MM.1S (cell line): Measurements from ENCODE around the gene SNX27.

Experiments used
- DNase-seq: peaks from one replicate; pipeline ENCODE4 v3.0.0-alpha.2; 2015
- H2AFZ ChIP-seq: fragments of 300-600 bp; sonication (generic); 2 replicates; pipeline ENCODE4 v1.6.0; 2016; ENCODE audit warnings: antibody characterized with exemption, low read length
- H3F3A ChIP-seq: fragments of 300-600 bp; sonication (generic); 2 replicates; pipeline ENCODE4 v1.6.1; 2016; ENCODE audit warnings: mild to moderate bottlenecking, antibody characterized with exemption, low read length, moderate library complexity, mixed read lengths; ENCODE audit not compliant: insufficient read depth
- H3K27ac ChIP-seq: fragments of 300-600 bp; sonication (generic); 2 replicates; pipeline ENCODE4 v1.5.1; 2016; ENCODE audit warnings: mild to moderate bottlenecking, low read length
- H3K27me3 ChIP-seq: fragments of 300-600 bp; sonication (generic); replicated peaks from 2 replicates; pipeline ENCODE4 v1.6.0; 2016; ENCODE audit warnings: low read length; ENCODE audit not compliant: insufficient read depth
- H3K36me3 ChIP-seq: fragments of 300-600 bp; sonication (generic); replicated peaks from 2 replicates; pipeline ENCODE4 v1.6.1; 2016; ENCODE audit warnings: mild to moderate bottlenecking, low read length, mixed read lengths; ENCODE audit not compliant: insufficient read depth
- H3K4me1 ChIP-seq: fragments of 300-600 bp; sonication (generic); 2 replicates; pipeline ENCODE4 v1.6.1; 2016; ENCODE audit warnings: low read length, mixed read lengths
- H3K4me2 ChIP-seq: fragments of 300-600 bp; sonication (generic); 2 replicates; pipeline ENCODE4 v1.6.0; 2016; ENCODE audit warnings: low read depth, low read length
- H3K4me3 ChIP-seq: fragments of 300-600 bp; sonication (generic); 2 replicates; pipeline ENCODE4 v1.5.1; 2016; ENCODE audit warnings: low read length, mixed read lengths
- H3K79me2 ChIP-seq: fragments of 300-600 bp; sonication (generic); 2 replicates; pipeline ENCODE4 v1.6.1; 2016; ENCODE audit warnings: mixed run types, low read length, mixed read lengths
- H3K9ac ChIP-seq: fragments of 300-600 bp; sonication (generic); 2 replicates; pipeline ENCODE4 v1.6.1; 2016; ENCODE audit warnings: low read length, mixed read lengths
- H3K9me2 ChIP-seq: fragments of 300-600 bp; sonication (generic); replicated peaks from 2 replicates; pipeline ENCODE4 v1.6.1; 2016; ENCODE audit warnings: mild to moderate bottlenecking, low read length, mixed read lengths; ENCODE audit not compliant: insufficient read depth
- H3K9me3 ChIP-seq: fragments of 300-600 bp; sonication (generic); replicated peaks from 2 replicates; pipeline ENCODE4 v1.6.1; 2016; ENCODE audit warnings: mild to moderate bottlenecking, low read length, mixed read lengths; ENCODE audit not compliant: insufficient read depth
- H4K20me1 ChIP-seq: fragments of 300-600 bp; sonication (generic); 2 replicates; pipeline ENCODE4 v1.6.1; 2016; ENCODE audit warnings: mild to moderate bottlenecking, low read length, moderate library complexity, mixed read lengths; ENCODE audit not compliant: insufficient read depth
- CTCF ChIP-seq: fragments of 300-600 bp; sonication (generic); IDR thresholded peaks from 2 replicates; pipeline ENCODE4 v1.5.1; 2016; ENCODE audit warnings: antibody characterized with exemption, low read length, mixed read lengths
- EZH2 ChIP-seq: fragments of 300-600 bp; sonication (generic); optimal IDR thresholded peaks from 2 replicates; pipeline ENCODE3; 2017; ENCODE audit warnings: low read depth, mild to moderate bottlenecking, antibody characterized with exemption, low read length, mixed read lengths
- EZH2phosphoT487 ChIP-seq: fragments of 300-600 bp; sonication (generic); IDR thresholded peaks from 2 replicates; pipeline ENCODE4 v1.6.1; 2018; ENCODE audit warnings: antibody characterized with exemption, low read length

SNX27 gene

DNA sequence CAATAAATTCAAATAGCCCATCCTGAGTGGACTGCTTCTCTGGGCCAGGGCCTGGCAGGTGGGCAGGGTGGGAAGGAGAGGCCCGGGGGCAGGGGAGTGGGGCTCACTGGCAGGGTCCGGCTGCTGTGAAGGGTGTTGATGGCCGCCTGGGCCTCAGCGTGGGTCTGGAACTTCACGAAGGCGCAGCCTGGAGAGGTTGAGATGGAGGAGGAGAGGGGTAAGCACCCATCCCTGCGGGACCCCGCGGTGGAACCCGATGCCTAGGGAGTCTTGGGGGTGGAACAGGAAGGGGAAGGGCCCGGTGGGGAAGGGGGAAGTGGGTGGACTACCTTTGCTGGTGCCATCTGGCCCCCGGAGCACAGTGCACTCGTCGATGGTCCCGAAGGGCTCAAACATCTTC is 97.0 kb downstream of the SNX27 start:
- no peaks in the 10 kb centered on the region for H3K9me3 ChIP-seq
- no peak for DNase-seq
- no peaks in the 10 kb centered on the region for H3K9me2 ChIP-seq
- no peaks in the 10 kb centered on the region for H3K79me2 ChIP-seq
- H3K36me3 ChIP-seq = no peaks in the 10 kb centered on the region
- TF ChIP-seq EZH2 (no peak), CTCF (no peak), EZH2phosphoT487 (no peak)
- H3F3A ChIP-seq = no peaks in the 10 kb centered on the region
- H3K27me3 ChIP-seq = peaks cover 53% of the 10 kb centered on the region
- H3K9ac ChIP-seq = no peak overlapping the region
- H4K20me1 ChIP-seq = no peaks in the 10 kb centered on the region
- H3K4me2 ChIP-seq = no peak overlapping the region
- no peak overlapping the region for H3K27ac ChIP-seq
- no peak overlapping the region for H2AFZ ChIP-seq
- H3K4me1 ChIP-seq = 0 out of 2 replicates have a peak, but pooled peaks cover 8% of the 10 kb centered on the region
- H3K4me3 ChIP-seq = no peak overlapping the region

DNA sequence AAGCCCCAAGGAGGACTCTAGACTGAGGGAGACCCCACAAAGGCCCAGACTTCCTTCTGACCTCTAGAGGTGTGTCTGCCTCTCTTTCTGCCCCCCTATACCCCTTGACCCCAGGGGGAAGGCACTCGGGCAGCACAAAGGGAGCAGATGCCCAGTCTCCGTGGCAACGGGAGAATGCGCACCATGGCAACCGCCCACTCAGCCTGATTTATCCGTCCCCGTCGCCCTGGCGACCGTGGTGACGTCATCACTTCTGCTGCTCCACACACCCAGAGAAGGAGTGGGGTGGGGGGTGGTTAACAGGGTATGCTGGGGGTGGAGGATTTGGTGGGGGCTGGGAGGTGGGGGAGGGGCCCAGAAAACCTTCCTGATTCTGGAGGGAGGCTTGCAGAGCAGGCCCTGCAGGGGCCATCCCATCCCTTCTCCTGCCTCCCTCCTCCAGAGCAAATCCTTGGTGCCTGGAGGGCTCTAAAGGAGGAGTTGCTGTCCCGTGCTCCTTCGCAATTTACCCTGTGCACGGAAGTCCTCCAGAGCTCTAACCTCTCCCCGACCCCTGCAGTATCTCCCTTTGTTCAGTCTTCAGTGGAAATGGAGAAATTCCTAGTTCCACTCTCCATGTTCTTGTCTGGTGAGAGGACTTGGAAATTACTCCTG is 98.5 kb downstream of the SNX27 start:
- no peaks in the 10 kb centered on the region for H4K20me1 ChIP-seq
- peaks cover 67% of the 10 kb centered on the region for H3K27me3 ChIP-seq
- no peak overlapping the region for H3K27ac ChIP-seq
- DNase-seq = no peak
- no peaks in the 10 kb centered on the region for H3F3A ChIP-seq
- no peak overlapping the region for H2AFZ ChIP-seq
- H3K9me3 ChIP-seq = no peaks in the 10 kb centered on the region
- H3K79me2 ChIP-seq = no peaks in the 10 kb centered on the region
- H3K4me1 ChIP-seq = 0 out of 2 replicates have a peak, but pooled peaks cover 8% of the 10 kb centered on the region
- no peaks in the 10 kb centered on the region for H3K9me2 ChIP-seq
- H3K9ac ChIP-seq = no peak overlapping the region
- TF ChIP-seq EZH2 = no peak
- no peak for TF ChIP-seq EZH2phosphoT487
- no peak for TF ChIP-seq CTCF
- no peak overlapping the region for H3K4me2 ChIP-seq
- no peaks in the 10 kb centered on the region for H3K36me3 ChIP-seq
- no peak overlapping the region for H3K4me3 ChIP-seq

- no peak overlapping the region for H3K9ac ChIP-seq
- H4K20me1 ChIP-seq = no peaks in the 10 kb centered on the region
- no peak overlapping the region for H2AFZ ChIP-seq
- H3K27ac ChIP-seq = no peak overlapping the region
- H3K4me3 ChIP-seq = no peak overlapping the region
- no peaks in the 10 kb centered on the region for H3K9me3 ChIP-seq
- peaks cover 76% of the 10 kb centered on the region for H3K27me3 ChIP-seq
- no peaks in the 10 kb centered on the region for H3K79me2 ChIP-seq
- H3K9me2 ChIP-seq = no peaks in the 10 kb centered on the region
- TF ChIP-seq CTCF (no peak), EZH2 (no peak), EZH2phosphoT487 (no peak)
- no peaks in the 10 kb centered on the region for H3K36me3 ChIP-seq
- no peak for DNase-seq
- no peak overlapping the region for H3K4me2 ChIP-seq
- H3K4me1 ChIP-seq = 0 out of 2 replicates have a peak, but pooled peaks cover 8% of the 10 kb centered on the region
- H3F3A ChIP-seq = no peaks in the 10 kb centered on the region
These were observed 99.4 kb downstream of the SNX27 start for GRCh38 chr1:151711044-151711800.
